Measurements from ENCODE around the gene HS2ST1. TPM values are rescaled to one million over a fixed set of nuclear protein-coding genes. Genes with fewer than 3 reads are reported as not detected.
A peak's percentile ranks its signal among the peaks of the same experiment; 100 is the strongest.

Gene HS2ST1
- total RNA-seq, 1 experiment from 2014 or later: 45.8 TPM

- ChIA-PET CTCF (interaction anchor here (0.7 kb wide), 1 partner anchor 101 kb away, joined by 4 read pairs; no protein-coding TSS in a partner anchor), POLR2A (ENCODE audit: low non-redundant PET) (no interaction called here)
- H3K36me3 ChIP-seq (ENCODE audit: insufficient read depth, low read length, poor library complexity, severe bottlenecking): no peaks in the 10 kb centered on the region
- TF ChIP-seq CTCF (conservative IDR thresholded peaks at IDR 0.05; ENCODE audit: low read depth, low read length) (no peak), EZH2 (IDR thresholded peaks at IDR 0.05; ENCODE audit: borderline replicate concordance, low read depth, low read length, poor library complexity, severe bottlenecking) (no peak)
- intact Hi-C loops (cut with micrococcal nuclease; ENCODE audit: unreplicated experiment): no loop called here
- H3K27ac ChIP-seq (ENCODE audit: low read depth, low read length, poor library complexity, severe bottlenecking): no peak overlapping the region
- no peaks in the 10 kb centered on the region for H3K27me3 ChIP-seq (replicated peaks; ENCODE audit: insufficient read depth, low read depth, low read length, poor library complexity)
- BruUV-seq (replicated peaks): no TSS peak
- no peaks in the 10 kb centered on the region for H3K9me3 ChIP-seq (ENCODE audit: low read depth, low read length, poor library complexity, severe bottlenecking)
- DNase-seq (ENCODE audit: low spot score): no peak
- H3K4me1 ChIP-seq (ENCODE audit: insufficient read depth, low read length, poor library complexity, severe bottlenecking): peaks cover 27% of the 10 kb centered on the region
- H3K4me3 ChIP-seq (ENCODE audit: low read depth, low read length, poor library complexity, severe bottlenecking): no peak overlapping the region
Measured at GRCh38 chr1:87119541-87120140, 205.2 kb downstream of the HS2ST1 start.

- H3K4me3 ChIP-seq (ENCODE audit: low read depth, low read length, poor library complexity, severe bottlenecking): no peak overlapping the region
- BruUV-seq (replicated peaks): no TSS peak
- intact Hi-C loops (cut with micrococcal nuclease; ENCODE audit: unreplicated experiment): no loop called here
- no peaks in the 10 kb centered on the region for H3K36me3 ChIP-seq (ENCODE audit: insufficient read depth, low read length, poor library complexity, severe bottlenecking)
- CTCF ChIA-PET: interaction anchor here (0.5 kb wide), 1 partner anchor 29 kb away, joined by 3 read pairs; no protein-coding TSS in a partner anchor
- POLR2A ChIA-PET (ENCODE audit: low non-redundant PET): no interaction called here
- TF ChIP-seq EZH2 (IDR thresholded peaks at IDR 0.05; ENCODE audit: borderline replicate concordance, low read depth, low read length, poor library complexity, severe bottlenecking) (no peak), CTCF (conservative IDR thresholded peaks at IDR 0.05; ENCODE audit: low read depth, low read length) (peak; percentile 53)
- no peaks in the 10 kb centered on the region for H3K9me3 ChIP-seq (ENCODE audit: low read depth, low read length, poor library complexity, severe bottlenecking)
- no peak overlapping the region for H3K27ac ChIP-seq (ENCODE audit: low read depth, low read length, poor library complexity, severe bottlenecking)
- peak; percentile 45 for DNase-seq (ENCODE audit: low spot score)
- H3K27me3 ChIP-seq (replicated peaks; ENCODE audit: insufficient read depth, low read depth, low read length, poor library complexity): no peaks in the 10 kb centered on the region
- peaks cover 21% of the 10 kb centered on the region for H3K4me1 ChIP-seq (ENCODE audit: insufficient read depth, low read length, poor library complexity, severe bottlenecking)
Measured at GRCh38 chr1:87120779-87121178, 206.3 kb downstream of the HS2ST1 start.

- Histone ChIP-seq H3K36me3 (ENCODE audit: insufficient read depth, low read length, poor library complexity, severe bottlenecking) (no peaks in the 10 kb centered on the region), H3K27ac (ENCODE audit: low read depth, low read length, poor library complexity, severe bottlenecking) (no peak overlapping the region), H3K9me3 (ENCODE audit: low read depth, low read length, poor library complexity, severe bottlenecking) (no peaks in the 10 kb centered on the region), H3K27me3 (replicated peaks; ENCODE audit: insufficient read depth, low read depth, low read length, poor library complexity) (no peaks in the 10 kb centered on the region), H3K4me1 (ENCODE audit: insufficient read depth, low read length, poor library complexity, severe bottlenecking) (peaks cover 14% of the 10 kb centered on the region), H3K4me3 (ENCODE audit: low read depth, low read length, poor library complexity, severe bottlenecking) (no peak overlapping the region)
- DNase-seq (ENCODE audit: low spot score): no peak
- intact Hi-C loops (cut with micrococcal nuclease; ENCODE audit: unreplicated experiment): no loop called here
- TF ChIP-seq EZH2 (IDR thresholded peaks at IDR 0.05; ENCODE audit: borderline replicate concordance, low read depth, low read length, poor library complexity, severe bottlenecking) (no peak), CTCF (conservative IDR thresholded peaks at IDR 0.05; ENCODE audit: low read depth, low read length) (no peak)
- ChIA-PET POLR2A (ENCODE audit: low non-redundant PET) (no interaction called here), CTCF (no interaction called here)
- no TSS peak for BruUV-seq (replicated peaks)
Measured at GRCh38 chr1:87121711-87122163, 207.3 kb downstream of the HS2ST1 start.

All from A673 (cell line).